Stimulated activated CD8-positive, alpha-beta memory T cell treated with anti-CD3 and anti-CD28 coated beads, Interleukin-15, amount 100 ng/mL, for 48 hours (primary cell): ENCODE results near the gene EFNA4.

Experiments
- DNase-seq, 2 donors: peaks; one replicate each; pipeline ENCODE4 v3.0.0-alpha.2; 2020; ENCODE audit warnings: low read depth in 2 of 2

Gene EFNA4, protein sequence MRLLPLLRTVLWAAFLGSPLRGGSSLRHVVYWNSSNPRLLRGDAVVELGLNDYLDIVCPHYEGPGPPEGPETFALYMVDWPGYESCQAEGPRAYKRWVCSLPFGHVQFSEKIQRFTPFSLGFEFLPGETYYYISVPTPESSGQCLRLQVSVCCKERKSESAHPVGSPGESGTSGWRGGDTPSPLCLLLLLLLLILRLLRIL

DNA sequence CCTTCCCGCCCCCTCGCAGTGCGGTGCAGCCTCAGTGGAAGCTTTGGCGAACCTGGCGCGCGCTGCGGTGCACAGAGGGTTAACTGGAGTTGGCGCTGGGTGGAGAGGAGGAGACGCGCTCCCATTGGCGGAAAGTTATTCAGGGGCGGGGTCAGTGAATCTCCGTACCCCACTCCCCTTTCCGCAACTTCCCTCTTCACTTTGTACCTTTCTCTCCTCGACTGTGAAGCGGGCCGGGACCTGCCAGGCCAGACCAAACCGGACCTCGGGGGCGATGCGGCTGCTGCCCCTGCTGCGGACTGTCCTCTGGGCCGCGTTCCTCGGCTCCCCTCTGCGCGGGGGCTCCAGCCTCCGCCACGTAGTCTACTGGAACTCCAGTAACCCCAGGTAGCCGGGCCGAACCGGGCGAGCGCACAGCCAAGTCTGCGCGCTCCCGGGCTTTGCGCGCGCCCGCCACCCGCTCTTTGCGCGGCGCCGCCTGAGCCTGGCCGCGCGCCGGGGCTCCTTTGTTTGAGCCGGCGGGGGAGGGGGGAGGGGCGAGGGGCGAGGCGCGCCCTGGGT lies at the start of gene EFNA4:
Gene EFNA4, plus strand, starts transcription at position 191 of the 561 bp plus-strand sequence. Its CDS starts 84 bp downstream, at position 275.
- DNase-seq: peak; percentile 67 to 71

DNA sequence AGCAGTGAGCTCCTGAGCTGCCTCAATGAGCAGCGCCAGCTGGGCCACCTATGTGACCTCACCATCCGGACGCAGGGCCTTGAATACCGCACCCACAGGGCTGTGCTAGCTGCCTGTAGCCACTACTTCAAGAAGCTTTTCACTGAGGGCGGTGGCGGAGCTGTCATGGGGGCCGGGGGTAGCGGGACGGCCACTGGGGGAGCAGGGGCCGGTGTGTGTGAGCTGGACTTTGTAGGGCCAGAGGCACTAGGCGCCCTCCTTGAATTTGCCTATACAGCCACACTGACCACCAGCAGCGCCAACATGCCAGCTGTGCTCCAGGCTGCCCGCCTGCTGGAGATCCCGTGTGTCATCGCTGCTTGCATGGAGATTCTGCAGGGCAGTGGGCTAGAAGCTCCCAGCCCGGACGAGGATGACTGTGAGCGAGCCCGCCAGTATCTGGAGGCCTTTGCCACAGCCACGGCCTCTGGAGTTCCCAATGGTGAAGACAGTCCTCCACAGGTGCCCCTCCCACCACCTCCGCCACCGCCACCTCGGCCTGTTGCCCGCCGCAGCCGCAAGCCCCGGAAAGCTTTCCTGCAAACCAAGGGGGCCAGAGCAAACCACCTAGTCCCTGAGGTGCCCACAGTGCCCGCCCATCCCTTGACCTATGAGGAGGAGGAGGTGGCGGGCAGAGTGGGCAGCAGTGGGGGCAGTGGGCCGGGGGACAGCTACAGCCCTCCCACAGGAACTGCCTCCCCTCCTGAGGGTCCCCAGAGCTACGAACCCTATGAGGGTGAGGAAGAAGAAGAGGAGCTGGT lies 48.6 kb upstream of the EFNA4 start:
- DNase-seq: no peak

DNA sequence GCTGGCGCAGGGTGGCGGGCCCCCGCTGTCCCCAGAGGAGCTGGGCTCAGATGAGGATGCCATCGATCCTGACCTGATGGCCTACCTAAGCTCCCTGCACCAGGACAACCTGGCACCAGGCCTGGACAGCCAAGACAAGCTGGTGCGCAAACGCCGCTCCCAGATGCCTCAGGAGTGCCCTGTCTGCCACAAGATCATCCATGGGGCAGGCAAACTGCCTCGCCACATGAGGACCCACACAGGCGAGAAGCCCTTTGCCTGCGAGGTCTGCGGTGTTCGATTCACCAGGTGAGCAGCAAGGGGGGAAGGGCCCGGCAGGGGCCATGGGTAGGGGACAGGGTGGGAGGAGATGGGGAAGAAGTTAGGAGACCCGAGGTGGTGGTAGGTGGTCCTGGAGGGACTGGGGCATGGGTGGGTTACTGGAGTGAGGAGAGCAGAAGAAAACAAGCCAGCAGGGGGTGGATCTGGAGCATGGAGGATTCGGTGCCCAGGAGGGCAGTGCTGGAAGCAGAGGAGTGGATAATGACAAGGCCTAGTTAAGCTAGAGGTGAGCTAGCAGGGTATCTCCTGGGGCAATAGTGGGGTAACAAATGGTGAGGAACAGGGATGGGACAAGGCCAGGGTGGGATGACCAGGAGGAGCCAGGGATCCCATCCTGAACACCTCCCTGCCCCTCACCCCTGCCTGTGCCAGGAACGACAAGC lies 47.9 kb upstream of the EFNA4 start:
- no peak for DNase-seq

DNA sequence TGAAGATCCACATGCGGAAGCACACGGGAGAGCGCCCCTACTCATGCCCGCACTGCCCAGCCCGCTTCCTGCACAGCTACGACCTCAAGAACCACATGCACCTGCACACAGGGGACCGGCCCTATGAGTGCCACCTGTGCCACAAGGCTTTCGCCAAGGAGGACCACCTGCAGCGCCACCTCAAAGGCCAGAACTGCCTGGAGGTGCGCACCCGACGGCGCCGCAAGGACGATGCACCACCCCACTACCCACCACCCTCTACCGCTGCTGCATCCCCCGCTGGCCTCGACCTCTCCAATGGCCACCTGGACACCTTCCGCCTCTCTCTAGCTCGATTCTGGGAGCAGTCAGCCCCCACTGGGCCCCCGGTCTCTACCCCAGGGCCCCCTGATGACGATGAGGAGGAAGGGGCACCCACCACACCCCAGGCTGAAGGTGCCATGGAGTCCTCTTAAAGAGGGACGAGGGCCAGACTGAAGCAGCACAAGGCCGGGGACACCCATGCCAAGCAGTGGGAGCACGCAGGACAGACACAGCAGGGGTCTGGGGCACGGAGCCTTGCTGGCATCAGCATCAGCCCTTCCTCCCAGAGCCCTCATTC lies 47.2 kb upstream of the EFNA4 start:
- DNase-seq: no peak

DNA sequence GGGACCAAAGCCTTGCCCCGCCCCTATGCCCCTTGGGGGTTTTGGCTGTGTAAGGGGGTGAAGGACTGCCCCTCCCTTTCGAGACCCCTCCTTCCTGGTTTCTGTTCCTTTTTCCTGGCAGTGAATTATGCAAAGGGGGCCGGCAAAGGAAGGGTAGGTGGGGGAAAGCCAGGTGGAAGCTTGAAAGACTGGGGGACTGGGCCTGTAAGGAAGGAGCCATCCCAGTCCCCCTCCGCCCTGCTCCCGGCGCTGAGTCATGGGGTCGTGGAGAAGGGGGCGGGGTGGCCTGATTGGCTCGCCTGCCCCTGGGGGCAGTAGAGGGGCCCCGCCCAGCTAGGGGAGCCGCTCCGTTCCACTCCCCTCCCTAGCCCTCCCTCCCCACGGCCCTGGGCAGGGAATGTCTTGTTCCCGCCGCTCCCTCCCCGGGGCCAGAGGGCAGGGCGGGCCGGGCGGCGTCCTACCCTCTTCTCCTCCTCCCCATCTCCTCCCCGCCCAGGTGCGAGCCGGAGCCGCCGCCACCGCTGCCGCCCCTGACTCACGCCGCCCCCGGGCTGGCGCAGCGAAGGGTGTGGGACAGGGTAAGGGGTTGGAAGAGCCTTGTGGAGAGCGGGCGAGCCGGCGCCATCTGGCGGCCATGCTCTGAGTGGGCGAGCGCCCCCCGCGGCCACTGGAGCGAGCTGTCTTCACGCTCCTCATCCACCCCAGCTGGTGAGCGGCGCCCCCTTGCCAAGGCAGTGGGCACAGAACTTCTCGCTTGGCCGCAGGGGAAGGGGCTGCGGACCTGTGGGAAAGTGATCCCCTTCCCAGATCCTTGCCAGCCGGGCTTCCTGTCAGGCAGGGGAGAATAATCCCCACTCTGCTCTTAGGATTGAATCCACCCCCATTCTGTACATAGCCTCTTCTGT lies 46.2 kb upstream of the EFNA4 start:
- DNase-seq: peak; percentile 84 to 90

DNA sequence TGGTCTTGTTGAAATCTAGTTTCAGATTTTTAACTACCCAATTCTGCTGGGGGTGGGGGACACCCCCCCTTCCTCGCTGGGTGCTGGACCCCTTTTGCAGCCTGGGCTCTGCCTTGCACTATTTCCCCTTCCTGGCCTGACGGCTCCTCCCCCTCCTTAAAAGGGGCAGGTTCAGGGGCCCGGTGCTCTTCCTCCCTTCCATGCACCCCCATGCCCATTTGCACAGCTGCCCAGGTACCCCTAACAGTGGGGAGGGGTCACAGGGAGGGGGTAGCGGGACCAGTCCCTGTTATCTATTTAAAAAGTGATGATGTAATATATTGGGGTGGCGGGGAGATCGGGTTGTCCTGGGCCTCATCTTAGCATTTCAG lies 45.6 kb upstream of the EFNA4 start:
- no peak for DNase-seq

DNA sequence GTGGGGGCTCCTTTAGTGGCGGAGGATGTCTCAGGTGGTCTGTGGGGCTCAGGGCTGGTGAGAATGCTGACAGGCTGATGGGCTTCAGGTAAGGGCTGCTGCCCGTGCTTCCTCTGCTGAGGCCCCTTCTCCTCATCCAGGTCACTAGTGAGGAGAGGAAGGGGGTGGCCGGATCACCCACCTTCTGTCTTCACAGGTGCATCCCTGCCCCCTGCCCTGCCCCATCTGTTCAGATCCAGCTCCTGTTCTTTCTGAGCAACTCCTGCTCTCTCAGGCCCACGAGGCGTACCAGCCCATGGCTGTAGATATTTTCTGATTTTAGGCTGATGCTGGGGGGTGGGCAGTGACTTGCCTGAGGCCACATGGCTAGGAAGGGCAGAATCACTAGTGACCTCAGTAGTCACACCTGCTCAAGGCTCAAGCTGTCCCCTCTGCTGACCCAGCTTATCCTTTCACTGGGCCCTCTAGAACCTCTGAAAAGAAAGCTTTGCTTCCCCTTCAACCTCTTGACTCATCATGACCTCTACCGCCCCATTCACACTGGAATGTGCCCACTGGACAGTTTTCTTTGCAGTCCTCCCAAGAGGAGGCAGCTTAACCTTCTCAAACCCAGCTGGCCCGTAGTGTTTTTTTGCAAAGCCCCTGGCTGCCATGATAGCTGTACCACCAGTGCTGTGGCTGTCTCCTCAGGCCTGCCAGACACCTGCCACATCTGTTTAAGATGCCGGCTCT lies 44.8 kb upstream of the EFNA4 start:
- no peak for DNase-seq

DNA sequence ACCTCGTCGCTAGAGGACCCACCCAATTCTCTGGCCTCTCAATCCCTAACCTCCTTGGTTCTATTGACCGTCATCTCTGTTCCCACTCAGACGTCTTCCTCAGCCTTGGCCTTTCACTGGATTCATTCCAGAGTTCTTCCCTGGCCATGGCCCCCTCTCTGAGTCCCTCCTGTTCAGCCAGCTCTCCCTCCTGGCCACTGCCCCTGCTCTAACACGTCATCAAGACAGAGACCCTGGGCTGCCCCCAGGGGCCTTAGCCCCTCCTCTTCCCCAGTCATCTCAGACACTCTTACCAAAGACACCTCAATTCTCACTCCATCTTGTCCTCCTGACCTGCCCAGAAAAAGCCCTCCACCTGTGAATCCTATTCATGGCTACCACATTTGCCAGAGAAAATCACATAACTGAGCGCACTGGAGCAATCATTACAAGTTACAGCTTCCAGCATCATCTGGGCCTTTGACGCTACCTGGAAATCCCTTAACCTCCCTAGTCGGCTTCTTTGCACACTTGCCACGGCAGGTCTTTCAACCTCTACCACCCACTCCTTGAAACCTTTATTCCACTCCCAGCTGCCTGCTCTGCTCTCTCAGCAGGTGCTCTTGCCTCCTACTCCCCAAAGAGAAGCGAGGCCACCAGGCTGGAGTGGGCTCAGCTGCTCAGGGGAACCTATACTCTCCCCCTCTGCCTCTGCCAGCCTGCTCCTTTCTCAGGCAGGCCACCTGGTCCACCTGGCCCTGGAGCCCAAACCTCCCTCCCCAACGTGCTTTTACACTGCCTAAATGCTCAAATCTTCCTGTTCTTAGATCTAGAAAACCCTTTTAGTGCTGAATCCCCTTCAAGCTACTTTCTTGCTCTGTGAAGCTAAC lies 43.9 kb upstream of the EFNA4 start:
- no peak for DNase-seq

DNA sequence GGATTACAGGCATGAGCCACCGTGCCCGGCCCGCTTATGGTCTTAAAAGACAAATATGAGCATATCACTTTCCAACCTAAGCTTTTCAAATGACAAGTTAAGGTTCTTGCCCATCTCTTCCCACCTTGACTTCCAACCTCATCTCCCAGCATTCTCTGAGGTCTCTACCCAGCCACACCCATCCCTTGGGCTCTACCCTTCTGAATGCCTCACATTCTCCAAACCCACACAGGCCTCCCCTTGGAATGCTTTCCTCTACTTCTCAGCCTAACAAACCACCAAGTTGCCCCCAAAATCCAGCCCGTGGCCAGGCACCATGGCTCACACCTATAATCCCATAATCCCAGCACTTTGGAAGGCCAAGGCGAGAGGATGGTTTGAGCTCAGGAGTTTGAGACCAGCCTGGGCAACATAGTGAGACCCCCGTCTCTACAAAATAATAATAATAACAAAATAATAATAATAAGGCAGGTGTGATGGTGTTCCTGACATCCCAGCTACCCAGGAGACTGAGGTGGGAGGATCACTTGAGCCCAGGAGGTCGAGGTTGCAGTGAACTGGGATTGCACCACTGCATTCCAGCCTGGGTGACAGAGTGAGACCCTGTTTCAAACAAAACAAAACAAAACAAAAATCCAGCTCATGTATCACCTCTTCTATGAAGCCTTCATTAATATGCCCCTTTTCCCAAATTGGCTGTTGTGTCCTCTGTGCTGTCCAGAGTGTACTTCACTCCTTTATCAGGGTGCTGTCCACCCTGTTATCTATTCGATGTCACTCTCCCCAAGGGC lies 41.2 kb upstream of the EFNA4 start:
- no peak for DNase-seq

DNA sequence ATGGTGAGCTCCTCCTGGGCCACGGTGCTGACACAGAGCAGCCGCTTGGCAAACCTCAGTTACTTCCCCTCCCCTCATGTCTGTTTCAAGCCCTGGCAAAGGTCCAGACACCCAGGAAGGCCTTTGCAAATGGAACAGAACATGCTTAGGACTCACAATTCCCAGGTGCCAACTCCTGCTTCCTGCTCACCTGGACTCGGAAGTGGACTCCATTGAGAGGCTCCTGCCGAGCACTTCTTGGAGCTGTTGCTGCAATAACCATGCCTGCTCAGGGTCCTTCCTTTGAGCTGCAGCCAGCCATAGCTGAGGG lies 40.7 kb upstream of the EFNA4 start:
- DNase-seq: no peak

DNA sequence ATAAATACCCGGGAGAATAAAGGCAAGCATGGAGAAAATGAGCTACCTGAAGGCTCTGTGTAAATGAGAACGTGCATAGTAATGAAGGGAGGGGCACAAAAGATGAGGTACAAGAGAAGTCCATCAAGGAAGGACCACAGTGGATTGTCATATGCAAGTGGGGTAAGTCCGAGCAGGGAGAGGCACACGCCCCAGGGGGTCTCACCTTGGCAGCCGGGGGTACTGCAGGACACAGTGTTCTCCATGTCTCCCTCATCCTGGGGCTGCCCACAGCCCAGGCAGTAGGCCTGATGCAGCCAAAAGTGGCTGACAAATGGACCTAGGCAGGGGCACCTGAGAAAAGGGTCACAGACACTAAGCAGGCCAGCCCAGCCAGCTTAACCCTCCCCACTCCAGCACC lies 39.9 kb upstream of the EFNA4 start:
- no peak for DNase-seq

DNA sequence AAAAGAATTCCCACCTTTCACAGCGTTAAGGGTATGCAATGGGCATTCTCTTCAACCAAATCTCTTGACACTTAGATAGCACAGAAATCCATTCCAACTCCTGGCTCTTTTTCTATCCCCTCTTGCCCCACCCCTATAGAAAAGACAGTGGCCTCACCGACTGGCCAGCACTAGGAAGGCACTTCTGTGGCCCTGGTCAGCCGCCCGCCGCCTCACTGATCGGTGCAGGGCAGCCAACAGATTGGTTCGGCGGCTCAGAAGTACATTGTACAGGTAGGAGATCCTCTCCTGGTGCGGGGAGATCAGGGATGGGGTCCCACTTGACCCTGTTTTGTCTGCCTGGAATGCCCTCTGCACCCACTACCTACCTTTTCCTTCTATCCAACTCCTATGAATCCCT lies 39.2 kb upstream of the EFNA4 start:
- DNase-seq: no peak

DNA sequence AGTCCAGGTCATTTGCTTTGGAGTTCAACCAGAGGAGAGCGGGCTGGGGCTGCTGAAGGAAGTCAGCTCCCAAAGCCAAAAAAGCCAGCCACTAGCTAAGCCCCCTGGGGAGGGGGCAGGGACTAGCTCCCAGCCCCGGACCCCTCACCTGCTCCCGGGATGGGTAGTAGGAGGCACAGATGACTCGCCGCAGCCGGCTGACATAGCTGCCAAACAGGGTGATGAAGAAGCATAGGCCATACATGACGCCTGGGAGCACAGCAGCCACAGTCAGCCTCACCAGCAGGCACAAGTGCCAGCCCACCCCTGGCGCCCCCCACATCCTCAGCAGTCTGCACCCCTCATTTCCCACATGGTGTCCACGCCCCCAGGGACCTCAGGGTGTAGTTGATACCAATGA lies 37.4 kb upstream of the EFNA4 start:
- DNase-seq: no peak

DNA sequence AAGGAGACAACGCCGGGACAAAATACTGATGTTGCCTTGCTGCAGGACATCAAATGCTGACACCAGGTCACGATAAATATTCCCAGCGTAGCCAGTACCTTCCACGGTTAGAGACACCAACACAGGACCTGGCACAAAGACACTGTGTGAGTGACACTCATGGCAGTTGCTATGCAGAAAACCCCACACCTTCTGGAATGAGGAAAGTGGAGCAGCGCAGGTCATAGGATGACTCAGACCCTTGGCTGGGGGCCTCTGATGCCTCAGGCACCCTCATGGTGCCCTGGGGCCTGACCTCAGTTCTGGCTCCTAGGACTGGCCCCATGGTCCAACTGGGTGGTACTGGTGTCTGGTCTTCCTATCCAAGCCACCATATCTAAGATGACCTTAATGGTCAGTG lies 37.0 kb upstream of the EFNA4 start:
- no peak for DNase-seq

DNA sequence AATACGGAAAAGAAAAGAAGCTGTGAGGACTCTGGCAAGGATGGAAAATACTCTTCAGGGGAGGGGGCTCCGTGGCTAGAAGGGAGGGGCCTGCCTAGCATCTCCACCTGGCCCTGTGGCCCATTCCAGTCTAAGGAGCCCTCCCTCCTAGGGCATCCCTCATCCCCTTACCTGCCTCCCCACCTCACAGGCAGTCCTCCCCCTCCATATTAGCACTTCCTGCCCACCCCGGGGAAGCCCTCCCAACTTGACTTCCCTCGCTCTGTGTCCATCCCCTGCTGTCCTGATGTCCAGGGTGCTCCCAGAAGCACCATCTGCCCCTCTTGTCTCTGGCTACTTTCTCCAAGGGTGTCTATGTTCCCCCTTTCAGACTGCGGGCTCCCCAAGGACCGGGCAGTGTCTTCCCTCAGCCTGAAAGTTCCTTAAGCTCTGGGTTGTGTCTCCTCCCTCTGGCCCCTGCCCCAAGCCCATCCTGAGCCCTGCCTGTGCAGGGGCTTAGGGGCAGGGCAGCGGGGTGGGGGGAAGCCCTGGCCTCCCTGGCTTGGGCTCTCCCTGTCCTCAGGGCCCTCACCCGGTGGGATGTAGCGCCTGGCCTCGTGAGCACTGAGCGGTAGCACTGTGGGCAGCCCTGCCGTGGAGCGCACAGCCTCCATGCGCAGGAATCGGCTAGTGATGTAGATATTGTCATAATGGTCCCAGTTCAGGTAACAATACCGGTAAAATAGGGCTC lies 33.9 kb upstream of the EFNA4 start:
- no peak for DNase-seq

DNA sequence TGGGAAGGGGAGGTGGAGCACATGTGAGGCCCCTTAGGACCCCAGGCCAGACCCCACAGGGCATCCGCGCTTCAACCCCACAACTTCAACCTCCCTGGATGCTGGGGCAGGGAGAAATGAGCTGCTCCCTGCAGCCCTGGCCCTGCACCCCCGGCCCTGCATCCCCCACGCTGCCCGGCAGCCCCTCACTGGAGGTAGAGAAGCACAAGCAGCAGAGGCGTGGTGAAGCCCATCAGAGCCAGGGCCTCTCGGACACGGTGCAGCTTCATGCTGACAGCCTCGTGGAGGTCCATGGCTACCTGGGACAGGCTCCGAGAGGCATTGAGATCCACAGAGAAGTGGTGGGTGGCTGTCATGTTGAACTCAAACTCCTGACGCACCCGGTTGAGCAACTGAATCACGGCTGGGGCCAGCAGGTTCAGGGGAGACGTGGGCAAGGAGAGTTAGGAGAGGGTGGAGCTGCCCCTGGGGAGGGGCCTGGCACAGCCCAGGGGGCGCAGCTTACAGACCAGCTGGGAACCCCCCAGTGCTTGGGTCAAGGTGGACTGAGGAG lies 33.2 kb upstream of the EFNA4 start:
- DNase-seq: no peak

DNA sequence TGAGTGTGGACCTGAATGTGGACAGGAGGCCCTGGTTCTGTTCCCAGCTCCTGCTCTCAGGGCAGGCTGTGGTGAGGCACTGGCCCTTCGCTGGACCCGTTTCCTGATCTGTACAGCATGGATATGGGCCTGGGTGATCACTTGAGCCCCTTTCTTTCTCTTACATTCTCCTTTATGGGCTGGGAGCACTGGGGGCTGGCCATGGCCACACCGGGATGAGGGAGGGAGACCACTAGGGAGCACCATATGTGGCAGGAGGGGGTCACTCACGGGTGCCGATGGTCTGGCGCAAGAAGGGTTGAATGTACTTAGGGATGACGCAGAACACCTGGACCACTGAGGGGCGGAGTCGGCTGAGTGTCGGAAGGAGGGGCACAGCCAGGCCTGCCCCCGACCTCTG lies 32.6 kb upstream of the EFNA4 start:
- no peak for DNase-seq

DNA sequence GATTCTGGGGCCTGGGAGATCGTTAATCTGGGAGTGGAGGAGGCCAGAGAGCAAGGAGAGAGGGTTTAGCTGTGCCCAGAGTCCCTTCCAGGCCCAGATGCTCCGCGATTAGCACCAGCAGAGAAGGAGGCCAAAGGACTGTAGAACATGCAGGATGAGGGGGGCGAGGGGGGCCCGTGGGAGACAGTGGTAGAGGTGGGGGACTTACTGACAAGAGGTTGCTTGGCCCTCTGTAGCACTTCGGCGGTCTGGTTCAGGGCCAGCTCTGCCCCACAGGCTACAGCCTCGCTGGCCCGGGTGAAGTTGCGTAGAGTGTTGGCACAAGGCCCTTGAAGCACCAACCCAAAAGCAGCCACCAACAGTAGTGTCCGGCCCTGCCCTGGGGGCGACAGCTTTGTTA lies 30.7 kb upstream of the EFNA4 start:
- DNase-seq: no peak
